ENCODE data around the gene ZNF19. TPM values are rescaled to one million over a fixed set of nuclear protein-coding genes. Genes with fewer than 3 reads are reported as not detected.
A peak's percentile ranks its signal among the peaks of the same experiment; 100 is the strongest.

ZNF19 gene
- total RNA-seq, 3 donors from 2014 or later = 7.4 to 8.5 (median 7.8) TPM

DNA sequence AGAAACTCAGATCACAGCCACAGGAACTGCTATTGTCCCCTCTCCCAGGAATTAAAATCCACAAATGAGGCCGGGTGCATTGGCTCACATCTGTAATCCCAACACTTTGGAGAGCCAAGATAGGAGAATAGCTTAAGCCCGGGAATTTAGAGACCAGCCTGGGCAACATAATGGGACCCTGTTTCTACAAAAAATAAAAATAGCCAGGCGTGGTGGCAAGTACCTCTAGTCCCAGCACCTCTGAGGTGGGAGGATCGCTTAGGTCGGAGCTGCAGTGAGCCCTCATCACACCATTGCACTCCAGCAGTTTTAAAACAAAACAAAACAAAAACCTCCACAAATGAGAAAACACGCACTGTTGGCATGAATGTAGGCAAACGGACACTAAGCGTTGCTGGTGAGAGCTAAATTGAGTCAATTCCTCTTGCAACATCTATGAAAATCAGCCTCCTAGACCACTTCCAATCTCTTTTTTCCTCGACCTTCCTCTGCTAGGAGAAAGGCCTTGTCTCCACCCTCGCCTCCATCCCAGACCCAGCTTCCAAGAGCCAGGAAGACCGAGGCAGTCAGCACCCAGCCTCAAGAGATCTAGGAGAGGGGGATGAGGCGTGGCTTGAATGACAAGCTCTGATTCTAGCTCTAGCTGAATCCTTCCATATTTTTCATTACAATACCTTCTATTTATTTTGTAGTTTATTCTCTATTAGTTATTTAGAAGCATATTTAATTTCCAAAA, 62.1 kb downstream of the ZNF19 start:
- DNase-seq = no peak
- H3K4me3 ChIP-seq = no peak overlapping the region
- ATAC-seq = no peak
- no peaks in the 10 kb centered on the region for H3K4me1 ChIP-seq (ENCODE audit: low read depth)
- intact Hi-C loops (cut with DNase I, micrococcal nuclease) = no loop called here
- no peaks in the 10 kb centered on the region for H3K36me3 ChIP-seq (ENCODE audit: low read depth)
- TF ChIP-seq, protein P1, sequence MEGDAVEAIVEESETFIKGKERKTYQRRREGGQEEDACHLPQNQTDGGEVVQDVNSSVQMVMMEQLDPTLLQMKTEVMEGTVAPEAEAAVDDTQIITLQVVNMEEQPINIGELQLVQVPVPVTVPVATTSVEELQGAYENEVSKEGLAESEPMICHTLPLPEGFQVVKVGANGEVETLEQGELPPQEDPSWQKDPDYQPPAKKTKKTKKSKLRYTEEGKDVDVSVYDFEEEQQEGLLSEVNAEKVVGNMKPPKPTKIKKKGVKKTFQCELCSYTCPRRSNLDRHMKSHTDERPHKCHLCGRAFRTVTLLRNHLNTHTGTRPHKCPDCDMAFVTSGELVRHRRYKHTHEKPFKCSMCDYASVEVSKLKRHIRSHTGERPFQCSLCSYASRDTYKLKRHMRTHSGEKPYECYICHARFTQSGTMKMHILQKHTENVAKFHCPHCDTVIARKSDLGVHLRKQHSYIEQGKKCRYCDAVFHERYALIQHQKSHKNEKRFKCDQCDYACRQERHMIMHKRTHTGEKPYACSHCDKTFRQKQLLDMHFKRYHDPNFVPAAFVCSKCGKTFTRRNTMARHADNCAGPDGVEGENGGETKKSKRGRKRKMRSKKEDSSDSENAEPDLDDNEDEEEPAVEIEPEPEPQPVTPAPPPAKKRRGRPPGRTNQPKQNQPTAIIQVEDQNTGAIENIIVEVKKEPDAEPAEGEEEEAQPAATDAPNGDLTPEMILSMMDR (IDR thresholded peaks at IDR 0.05) = no peak
- no peaks in the 10 kb centered on the region for H3K9me3 ChIP-seq

DNA sequence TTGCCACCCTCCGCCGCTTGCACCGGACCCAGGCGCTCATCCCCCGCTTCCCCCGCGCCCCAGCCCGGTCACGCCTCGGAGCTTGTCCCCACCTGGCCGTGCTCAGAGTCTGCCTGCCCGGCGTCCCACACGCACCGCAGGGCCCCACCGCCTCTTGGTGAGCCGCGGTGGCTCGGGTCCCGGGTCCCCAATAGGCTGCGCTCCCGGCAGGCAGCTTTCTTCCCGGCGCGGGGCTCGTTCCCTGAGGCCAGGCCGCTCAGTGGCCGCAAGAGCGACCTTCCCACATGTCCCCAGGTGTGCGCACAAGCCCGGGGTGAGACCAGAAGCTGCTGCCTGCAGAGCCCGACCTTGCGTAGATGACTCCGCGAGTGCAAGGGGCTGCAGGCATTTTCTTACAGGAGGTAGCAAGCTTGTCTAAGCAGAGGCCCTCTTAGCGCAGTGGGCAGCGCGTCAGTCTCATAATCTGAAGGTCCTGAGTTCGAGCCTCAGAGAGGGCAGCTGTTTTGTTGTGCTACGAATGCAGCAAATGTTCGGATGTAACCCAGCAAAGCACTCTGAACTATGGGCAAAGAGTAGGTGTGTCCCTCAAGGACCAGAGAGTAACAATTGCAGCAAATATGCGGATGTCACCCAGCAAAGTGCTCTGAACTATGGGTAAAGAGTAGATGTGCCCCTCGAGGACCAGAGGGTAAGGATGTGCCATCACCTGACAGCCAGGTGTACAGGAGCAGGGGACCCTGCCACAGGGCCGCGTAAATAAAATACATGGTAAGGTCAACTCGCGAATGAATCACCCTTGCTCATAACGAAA, 62.9 kb downstream of the ZNF19 start:
- Histone ChIP-seq H3K4me3 (no peak overlapping the region), H3K4me1 (ENCODE audit: low read depth) (no peaks in the 10 kb centered on the region), H3K36me3 (ENCODE audit: low read depth) (no peaks in the 10 kb centered on the region), H3K9me3 (no peaks in the 10 kb centered on the region)
- TF ChIP-seq, protein P1 (IDR thresholded peaks at IDR 0.05) = no peak
- peak; percentile 20 for ATAC-seq
- peak in 1 of 3 donors; percentile 40 for DNase-seq
- intact Hi-C loops (cut with DNase I, micrococcal nuclease) = no loop called here

DNA sequence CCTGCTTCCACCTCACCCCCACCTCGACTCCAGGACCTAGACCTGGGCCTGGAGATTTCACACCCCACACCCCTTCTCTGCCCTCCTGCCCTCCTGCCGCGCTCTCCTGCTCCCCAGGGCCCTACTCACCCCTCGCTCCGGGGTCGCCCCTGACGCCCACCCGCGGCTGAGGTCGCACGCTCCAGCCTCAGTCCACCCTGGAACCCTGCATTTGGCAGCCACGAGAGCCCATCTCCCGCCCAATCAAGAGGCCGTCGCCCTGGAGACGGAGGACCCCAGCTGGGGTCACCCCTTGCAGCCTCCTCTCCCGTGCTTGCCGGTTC, 63.4 kb downstream of the ZNF19 start:
- ATAC-seq = no peak
- intact Hi-C loops (cut with DNase I, micrococcal nuclease) = no loop called here
- Histone ChIP-seq H3K4me3 (no peak overlapping the region), H3K36me3 (ENCODE audit: low read depth) (no peaks in the 10 kb centered on the region), H3K4me1 (ENCODE audit: low read depth) (no peaks in the 10 kb centered on the region), H3K9me3 (no peaks in the 10 kb centered on the region)
- DNase-seq = no peak
- TF ChIP-seq, protein P1 (IDR thresholded peaks at IDR 0.05) = no peak

DNA sequence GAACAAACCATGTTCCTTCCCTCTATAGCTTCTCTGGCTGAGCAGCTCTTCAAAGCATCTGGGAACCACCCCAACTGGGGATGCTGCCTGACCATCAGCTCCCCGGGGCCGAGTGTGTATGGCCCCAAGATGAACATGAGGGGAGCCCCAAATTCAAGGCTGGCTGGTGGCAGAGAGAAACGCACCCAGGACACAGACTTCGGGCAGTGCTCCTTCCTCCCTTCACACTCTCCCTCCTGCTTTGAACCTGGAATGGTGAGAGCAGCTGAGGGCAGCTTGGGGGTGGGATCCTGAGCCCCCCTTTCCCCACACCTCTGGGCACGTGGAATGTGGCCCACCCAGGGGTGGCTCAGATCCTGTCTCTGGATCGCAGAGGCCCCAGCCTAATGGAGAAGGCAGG, 64.5 kb downstream of the ZNF19 start:
- Histone ChIP-seq H3K9me3 (no peaks in the 10 kb centered on the region), H3K4me1 (ENCODE audit: low read depth) (no peaks in the 10 kb centered on the region), H3K4me3 (no peak overlapping the region), H3K36me3 (ENCODE audit: low read depth) (no peaks in the 10 kb centered on the region)
- TF ChIP-seq, protein P1 (IDR thresholded peaks at IDR 0.05) = no peak
- no peak for ATAC-seq
- intact Hi-C loops (cut with DNase I, micrococcal nuclease) = no loop called here
- no peak for DNase-seq

DNA sequence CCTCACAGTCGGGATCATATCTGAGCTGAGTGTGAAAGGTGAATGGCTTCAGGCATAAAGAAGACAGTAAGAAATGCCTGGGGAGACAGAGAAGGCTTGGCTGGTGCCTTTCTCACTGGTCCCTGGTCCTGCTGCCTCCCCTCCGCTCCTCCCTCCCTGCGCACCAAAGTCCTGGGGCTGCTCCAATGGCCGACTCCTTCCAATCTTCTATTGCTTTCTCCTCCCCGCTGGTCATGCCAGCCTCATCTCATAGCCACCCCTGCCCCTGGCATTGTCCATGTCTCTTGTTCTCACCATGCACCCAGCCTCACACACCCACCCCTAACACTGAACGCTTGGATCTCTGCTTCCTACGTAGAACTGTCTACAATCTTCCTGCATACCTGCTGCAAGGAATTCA, 65.3 kb downstream of the ZNF19 start:
- H3K4me3 ChIP-seq = no peak overlapping the region
- H3K9me3 ChIP-seq = no peaks in the 10 kb centered on the region
- H3K36me3 ChIP-seq (ENCODE audit: low read depth) = no peaks in the 10 kb centered on the region
- intact Hi-C loops (cut with DNase I, micrococcal nuclease) = no loop called here
- TF ChIP-seq, protein P1 (IDR thresholded peaks at IDR 0.05) = no peak
- no peak for DNase-seq
- no peak for ATAC-seq
- no peaks in the 10 kb centered on the region for H3K4me1 ChIP-seq (ENCODE audit: low read depth)

Other genes starting within 250 kb of the ZNF19 start
- gene CMTR2, start 199.9 kb downstream of the ZNF19 start, total RNA-seq = 10 to 100 TPM; 17.8 to 20.2 (median 19.8) TPM
- 1 to 10 TPM; 1.2 to 9.5 (median 4.2) TPM for gene CALB2, start 130.6 kb downstream of the ZNF19 start, total RNA-seq
- gene TLE7, start 47.3 kb downstream of the ZNF19 start, total RNA-seq = not detected
- 1 to 10 TPM; 6.6 to 9.5 (median 6.7) TPM for gene ZNF23, start 27.1 kb downstream of the ZNF19 start, total RNA-seq
- gene CHST4, start 37.1 kb upstream of the ZNF19 start, total RNA-seq = not detected
- gene TAT, start 87.8 kb upstream of the ZNF19 start, total RNA-seq = 1 to 10 TPM in 1 of 3 donors, under 1 TPM in 2; 0.51 to 1.9 (median 0.72) TPM
- gene MARVELD3, start 136.9 kb upstream of the ZNF19 start, total RNA-seq = 100 to 1,000 TPM in 1 of 3 donors, 10 to 100 TPM in 2; 46.9 to 108 (median 85.8) TPM
- 10 to 100 TPM; 42.0 to 85.5 (median 54.7) TPM for gene PHLPP2, start 235.4 kb upstream of the ZNF19 start, total RNA-seq